K562 (cell line): ENCODE data around the gene FPGS. TPM values are rescaled to one million over a fixed set of nuclear protein-coding genes. Genes with fewer than 3 reads are reported as not detected.

ENCODE experiments used
- ARHGAP35 ChIP-seq: fragments of 450-650 bp; IDR thresholded peaks from 2 replicates; pipeline ENCODE4 v1.6.1; 2018; ENCODE audit not compliant: partially characterized antibody
- ARNT ChIP-seq, 2 experiments: fragments of 450-650 bp; IDR thresholded peaks; 2 replicates each; pipeline ENCODE4 v1.6.1; 2016; ENCODE audit warnings: mild to moderate bottlenecking in 1 of 2
- BRF1 ChIP-seq: IDR thresholded peaks from 3 replicates; pipeline ENCODE4 v1.6.1; 2011; ENCODE audit warnings: borderline replicate concordance, mild to moderate bottlenecking; ENCODE audit not compliant: insufficient read length; ENCODE audit errors: extremely low read depth
- C11orf30 ChIP-seq: fragments of 450-650 bp; IDR thresholded peaks from 2 replicates; pipeline ENCODE4 v1.6.1; 2016; ENCODE audit warnings: low read depth, mild to moderate bottlenecking
- E2F4 ChIP-seq: sonication (generic); formaldehyde crosslinking; IDR thresholded peaks from 2 replicates; pipeline ENCODE4 v1.8.0; 2022; ENCODE audit warnings: mild to moderate bottlenecking, low read depth, missing genetic modification reagents
- FOXP4 ChIP-seq: sonication (generic); formaldehyde crosslinking; IDR thresholded peaks from 2 replicates; pipeline ENCODE4 v1.8.0; 2022; ENCODE audit warnings: mild to moderate bottlenecking, missing genetic modification reagents, borderline replicate concordance
- HNRNPLL ChIP-seq: fragments of 200-400 bp; formaldehyde crosslinking; IDR thresholded peaks from 2 replicates; pipeline ENCODE4 v1.6.1; 2017; ENCODE audit warnings: low read length, low read depth, mild to moderate bottlenecking; ENCODE audit not compliant: poor library complexity, severe bottlenecking
- HOXB6 ChIP-seq: fragments of 250-450 bp; sonication (Bioruptor Pico); IDR thresholded peaks from 2 replicates; pipeline ENCODE4 v1.5.1; 2022; ENCODE audit warnings: mild to moderate bottlenecking, borderline replicate concordance
- IRF1 ChIP-seq: sonication (generic); formaldehyde crosslinking; IDR thresholded peaks from 2 replicates; pipeline ENCODE4 v1.8.0; 2022; ENCODE audit warnings: missing genetic modification reagents, mild to moderate bottlenecking, borderline replicate concordance
- MED1 ChIP-seq: sonication (generic); formaldehyde crosslinking; IDR thresholded peaks from 2 replicates; pipeline ENCODE4 v1.8.1; 2023; ENCODE audit warnings: missing genetic modification reagents, borderline replicate concordance
- MLLT1 ChIP-seq, 2 experiments: fragments of 450-650 bp; IDR thresholded peaks; 2 replicates each; pipeline ENCODE4 v1.6.1; 2016
- NBN ChIP-seq: fragments of 450-650 bp; IDR thresholded peaks from 2 replicates; pipeline ENCODE4 v1.6.1; 2016; ENCODE audit warnings: low read depth, mild to moderate bottlenecking
- NFE2 ChIP-seq: IDR thresholded peaks from 2 replicates; pipeline ENCODE4 v1.6.1; 2014; ENCODE audit warnings: antibody characterized with exemption, low read depth
- NR2C2 ChIP-seq, 2 experiments: fragments of 200-800 bp in 1 of 2; sonication (Bioruptor generic) in 1 of 2; sonication (generic) in 1 of 2; formaldehyde crosslinking in 1 of 2; IDR thresholded peaks; 2 replicates each; pipeline versions ENCODE4 v1.6.1 to v1.8.0; 2016 to 2022; ENCODE audit warnings: mild to moderate bottlenecking in 1 of 2, missing compliant biosample characterization in 1 of 2, missing genetic modification characterization in 1 of 2, missing genetic modification reagents in 1 of 2
- NR4A1 ChIP-seq, 2 experiments: fragments of 250-450 bp in 1 of 2; fragments of 450-650 bp in 1 of 2; sonication (Bioruptor Pico) in 1 of 2; IDR thresholded peaks; 2 replicates each; pipeline versions ENCODE4 v1.4.0 to v1.6.1; 2016 to 2020; ENCODE audit warnings: mild to moderate bottlenecking in 2 of 2, missing compliant biosample characterization in 1 of 2, missing genetic modification characterization in 1 of 2, moderate library complexity in 1 of 2
- POLR2G ChIP-seq: fragments of 200-400 bp; formaldehyde crosslinking; IDR thresholded peaks from 2 replicates; pipeline ENCODE4 v1.6.1; 2017; ENCODE audit warnings: low read depth, mild to moderate bottlenecking, antibody characterized with exemption, low read length, moderate library complexity
- PTRF ChIP-seq: fragments of 450-650 bp; IDR thresholded peaks from 2 replicates; pipeline ENCODE4 v1.6.1; 2016; ENCODE audit warnings: mild to moderate bottlenecking, missing genetic modification characterization, missing compliant biosample characterization
- RBM14 ChIP-seq: fragments of 200-400 bp; formaldehyde crosslinking; IDR thresholded peaks from 2 replicates; pipeline ENCODE4 v1.6.1; 2018; ENCODE audit warnings: low read depth, mild to moderate bottlenecking, low read length, moderate library complexity, borderline replicate concordance; ENCODE audit not compliant: insufficient read depth
- RBM25 ChIP-seq: fragments of 200-400 bp; formaldehyde crosslinking; IDR thresholded peaks from 2 replicates; pipeline ENCODE4 v1.6.1; 2018; ENCODE audit warnings: low read length, low read depth, moderate library complexity; ENCODE audit not compliant: severe bottlenecking
- SPI1 ChIP-seq: IDR thresholded peaks from 2 replicates; pipeline ENCODE4 v1.6.1; 2011; ENCODE audit warnings: low read depth, low read length, control low read depth, borderline replicate concordance
- SRF ChIP-seq, 2 experiments: fragments of 250-450, 450-650 bp in 1 of 2; sonication (Bioruptor Pico) in 1 of 2; sonication (generic) in 1 of 2; formaldehyde crosslinking; IDR thresholded peaks; 2 replicates each; pipeline versions ENCODE4 v1.5.0 to v1.5.1; 2020 to 2022; ENCODE audit warnings: mild to moderate bottlenecking in 1 of 2, missing genetic modification reagents in 1 of 2
- polyA plus RNA-seq, 8 experiments: library from polyadenylated mRNA; depleted of rRNA in 4 of 8; stranded (reverse) in 5 of 8; unstranded in 3 of 8; fragments of >200 nt; fragmentation: Nextera tagmentation in 2 of 8; fragmentation: Illumina TruSeq in 1 of 8; extraction: Ambion mirVana in 2 of 8; extraction: Trizol in 1 of 8; gene quantifications; 2 replicates each; pipeline versions ENCODE4 v1.2.1 to v1.2.3, GENCODE V29; 2011 to 2014; ENCODE audit warnings: inconsistent platforms in 1 of 8, missing spikeins in 1 of 8
- total RNA-seq, 7 experiments: library from RNA; depleted of rRNA in 6 of 7; stranded (reverse); fragments of >200 nt in 6 of 7; fragmentation: Illumina TruSeq in 2 of 7; extraction: Trizol in 2 of 7; gene quantifications; 2 replicates each; pipeline versions ENCODE4 v1.2.1 to v1.2.3, GENCODE V29; 2011 to 2021; ENCODE audit warnings: low replicate concordance in 1 of 7

Gene FPGS
- total and polyA plus RNA-seq, 9 of the 15 experiments (the other 6 are each of a cell fraction or from before 2014, with no cell fraction given) = 0.84 to 86.4 (median 59.2) TPM

GRCh38 chr9:127770905-127771569 is 31.6 kb upstream of the FPGS start (continued):
- TF ChIP-seq RBM14 (no peak), E2F4 (no peak; the same call in 1 of the 2 replicates), C11orf30 (no peak), SPI1 (no peak), ARHGAP35 (no peak), SRF (CRISPR knock-in tag; IDR thresholded peaks at IDR 0.05) (peak in 1 of 2 experiments; percentile 74; a peak in 2 of 4 replicates), PTRF (tag) (no peak), MED1 (CRISPR knock-in tag) (no peak), ARNT (IDR thresholded peaks at IDR 0.05) (no peak), HNRNPLL (peak; percentile 73), POLR2G (peak; percentile 66), HOXB6 (no peak), NFE2 (no peak), NBN (no peak; the same call in 1 of the 2 replicates), RBM25 (no peak), BRF1 (no peak), MLLT1 (IDR thresholded peaks at IDR 0.05) (peak in 1 of 2 experiments; percentile 60; a peak in 1 of 4 replicates), NR4A1 (CRISPR knock-in tag; IDR thresholded peaks at IDR 0.05) (no peak), NR4A1 (tag; IDR thresholded peaks at IDR 0.05) (no peak), FOXP4 (no peak), IRF1 (CRISPR knock-in tag) (no peak), NR2C2 (CRISPR knock-in tag; IDR thresholded peaks at IDR 0.05) (no peak), NR2C2 (tag; IDR thresholded peaks at IDR 0.05) (peak; percentile 48; the same call in 1 of the 2 replicates)
